ENCODE results near the gene CLEC10A. TPM values are rescaled to one million over a fixed set of nuclear protein-coding genes. Genes with fewer than 3 reads are reported as not detected.

Gene CLEC10A
- total RNA-seq, 1 experiment from 2014 or later: not detected

DNA sequence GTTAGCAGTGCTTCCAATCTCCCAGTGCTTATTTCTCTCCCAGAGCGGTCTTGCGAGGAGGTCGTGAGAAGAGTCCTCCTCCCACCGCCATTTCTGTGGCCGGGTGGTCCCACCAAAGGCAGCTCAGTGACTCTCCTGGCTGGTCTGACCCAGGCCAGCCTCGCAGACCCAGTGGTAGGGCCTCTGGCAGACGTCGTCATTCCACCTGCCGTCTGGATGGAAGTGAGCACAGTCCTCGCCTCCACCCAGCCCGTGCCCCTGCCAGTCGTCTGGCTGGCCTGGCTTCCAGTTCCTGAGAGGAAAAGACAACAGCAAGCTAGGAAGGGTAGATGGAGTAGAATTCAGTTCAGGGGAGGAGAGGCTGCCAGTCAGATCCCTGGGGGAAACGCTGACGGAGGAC lies 5.1 kb downstream of the CLEC10A start:
- TF ChIP-seq, protein P1, sequence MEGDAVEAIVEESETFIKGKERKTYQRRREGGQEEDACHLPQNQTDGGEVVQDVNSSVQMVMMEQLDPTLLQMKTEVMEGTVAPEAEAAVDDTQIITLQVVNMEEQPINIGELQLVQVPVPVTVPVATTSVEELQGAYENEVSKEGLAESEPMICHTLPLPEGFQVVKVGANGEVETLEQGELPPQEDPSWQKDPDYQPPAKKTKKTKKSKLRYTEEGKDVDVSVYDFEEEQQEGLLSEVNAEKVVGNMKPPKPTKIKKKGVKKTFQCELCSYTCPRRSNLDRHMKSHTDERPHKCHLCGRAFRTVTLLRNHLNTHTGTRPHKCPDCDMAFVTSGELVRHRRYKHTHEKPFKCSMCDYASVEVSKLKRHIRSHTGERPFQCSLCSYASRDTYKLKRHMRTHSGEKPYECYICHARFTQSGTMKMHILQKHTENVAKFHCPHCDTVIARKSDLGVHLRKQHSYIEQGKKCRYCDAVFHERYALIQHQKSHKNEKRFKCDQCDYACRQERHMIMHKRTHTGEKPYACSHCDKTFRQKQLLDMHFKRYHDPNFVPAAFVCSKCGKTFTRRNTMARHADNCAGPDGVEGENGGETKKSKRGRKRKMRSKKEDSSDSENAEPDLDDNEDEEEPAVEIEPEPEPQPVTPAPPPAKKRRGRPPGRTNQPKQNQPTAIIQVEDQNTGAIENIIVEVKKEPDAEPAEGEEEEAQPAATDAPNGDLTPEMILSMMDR (IDR thresholded peaks at IDR 0.05): no peak
- TF ChIP-seq POLR2AphosphoS5 (IDR thresholded peaks at IDR 0.05; ENCODE audit: low read depth, low read length) (no peak), SIN3A (IDR thresholded peaks at IDR 0.05; ENCODE audit: borderline replicate concordance, insufficient read depth, low read depth, low read length) (no peak), TCF7L2 (IDR thresholded peaks at IDR 0.05; ENCODE audit: low read depth, low read length) (no peak)
- TF ChIP-seq, protein P2, sequence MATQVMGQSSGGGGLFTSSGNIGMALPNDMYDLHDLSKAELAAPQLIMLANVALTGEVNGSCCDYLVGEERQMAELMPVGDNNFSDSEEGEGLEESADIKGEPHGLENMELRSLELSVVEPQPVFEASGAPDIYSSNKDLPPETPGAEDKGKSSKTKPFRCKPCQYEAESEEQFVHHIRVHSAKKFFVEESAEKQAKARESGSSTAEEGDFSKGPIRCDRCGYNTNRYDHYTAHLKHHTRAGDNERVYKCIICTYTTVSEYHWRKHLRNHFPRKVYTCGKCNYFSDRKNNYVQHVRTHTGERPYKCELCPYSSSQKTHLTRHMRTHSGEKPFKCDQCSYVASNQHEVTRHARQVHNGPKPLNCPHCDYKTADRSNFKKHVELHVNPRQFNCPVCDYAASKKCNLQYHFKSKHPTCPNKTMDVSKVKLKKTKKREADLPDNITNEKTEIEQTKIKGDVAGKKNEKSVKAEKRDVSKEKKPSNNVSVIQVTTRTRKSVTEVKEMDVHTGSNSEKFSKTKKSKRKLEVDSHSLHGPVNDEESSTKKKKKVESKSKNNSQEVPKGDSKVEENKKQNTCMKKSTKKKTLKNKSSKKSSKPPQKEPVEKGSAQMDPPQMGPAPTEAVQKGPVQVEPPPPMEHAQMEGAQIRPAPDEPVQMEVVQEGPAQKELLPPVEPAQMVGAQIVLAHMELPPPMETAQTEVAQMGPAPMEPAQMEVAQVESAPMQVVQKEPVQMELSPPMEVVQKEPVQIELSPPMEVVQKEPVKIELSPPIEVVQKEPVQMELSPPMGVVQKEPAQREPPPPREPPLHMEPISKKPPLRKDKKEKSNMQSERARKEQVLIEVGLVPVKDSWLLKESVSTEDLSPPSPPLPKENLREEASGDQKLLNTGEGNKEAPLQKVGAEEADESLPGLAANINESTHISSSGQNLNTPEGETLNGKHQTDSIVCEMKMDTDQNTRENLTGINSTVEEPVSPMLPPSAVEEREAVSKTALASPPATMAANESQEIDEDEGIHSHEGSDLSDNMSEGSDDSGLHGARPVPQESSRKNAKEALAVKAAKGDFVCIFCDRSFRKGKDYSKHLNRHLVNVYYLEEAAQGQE (IDR thresholded peaks at IDR 0.05; ENCODE audit: insufficient read depth in 1 of 2, low read depth in 2 of 2, low read length in 1 of 2): no peak
- no peaks in the 10 kb centered on the region for H3K4me1 ChIP-seq (ENCODE audit: control insufficient read depth, insufficient read depth, low read length)
- CTCF ChIA-PET: interaction anchor here (0.5 kb wide), 1 partner anchor 68 kb away, joined by 3 read pairs; no protein-coding TSS in a partner anchor

DNA sequence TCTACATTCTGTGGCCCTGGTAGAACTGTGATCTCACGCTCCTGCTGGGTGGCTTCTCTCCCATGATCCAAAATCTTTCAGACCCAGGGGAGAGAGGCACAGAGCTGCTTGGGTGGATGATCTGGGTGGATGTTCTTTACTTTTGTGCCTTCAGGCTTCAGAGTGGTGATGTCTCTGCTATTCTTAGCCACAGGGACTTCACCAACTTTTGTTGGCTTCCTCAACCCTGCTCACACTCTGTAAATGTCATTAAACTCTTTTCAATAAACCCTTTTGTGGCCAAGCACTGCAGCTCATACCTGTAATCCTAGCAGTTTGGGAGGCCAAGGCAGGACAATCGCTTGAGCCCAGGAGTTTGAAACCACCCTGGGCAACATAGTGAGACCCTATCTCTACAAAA lies 7.6 kb downstream of the CLEC10A start:
- ChIA-PET CTCF (interaction anchor here (0.5 kb wide), 1 partner anchor 129 kb away, joined by 3 read pairs; no protein-coding TSS in a partner anchor), POLR2A (no interaction called here)
- H3K4me3 ChIP-seq (ENCODE audit: low read depth in 2 of 2, low read length in 2 of 2): no peak overlapping the region
- no peaks in the 10 kb centered on the region for H3K27me3 ChIP-seq (ENCODE audit: control insufficient read depth, insufficient read depth, low read length)
- ATAC-seq (no peak), DNase-seq (ENCODE audit: low read depth, low spot score) (no peak)
- no peak overlapping the region for H3K27ac ChIP-seq (ENCODE audit: low read length)
- no peaks in the 10 kb centered on the region for H3K4me1 ChIP-seq (ENCODE audit: control insufficient read depth, insufficient read depth, low read length)
- BruUV-seq (replicated peaks): no TSS peak
- in situ Hi-C loops (cut with HindIII; ENCODE audit: low pct_unique_long_range_greater_than_20kb, low sequenced_read_pairs) (no loop called here), intact Hi-C loops (cut with micrococcal nuclease; ENCODE audit: unreplicated experiment) (no loop called here)
- TF ChIP-seq, protein P1 (IDR thresholded peaks at IDR 0.05): no peak
- TF ChIP-seq, protein P2 (IDR thresholded peaks at IDR 0.05; ENCODE audit: insufficient read depth in 1 of 2, low read depth in 2 of 2, low read length in 1 of 2): no peak
- TF ChIP-seq POLR2AphosphoS5 (IDR thresholded peaks at IDR 0.05; ENCODE audit: low read depth, low read length) (no peak), TCF7L2 (IDR thresholded peaks at IDR 0.05; ENCODE audit: low read depth, low read length) (no peak), SIN3A (IDR thresholded peaks at IDR 0.05; ENCODE audit: borderline replicate concordance, insufficient read depth, low read depth, low read length) (no peak)
- no peaks in the 10 kb centered on the region for H3K36me3 ChIP-seq (ENCODE audit: control insufficient read depth, insufficient read depth, low read length)
- H3K9me3 ChIP-seq (ENCODE audit: control insufficient read depth, insufficient read depth, low read depth, low read length): no peaks in the 10 kb centered on the region

More for the DNA sequence above, 5.1 kb downstream of the CLEC10A start:
- in situ Hi-C loops (cut with HindIII; ENCODE audit: low pct_unique_long_range_greater_than_20kb, low sequenced_read_pairs) (no loop called here), intact Hi-C loops (cut with micrococcal nuclease; ENCODE audit: unreplicated experiment) (no loop called here)
- ATAC-seq (no peak), DNase-seq (ENCODE audit: low read depth, low spot score) (no peak)
- Histone ChIP-seq H3K36me3 (ENCODE audit: control insufficient read depth, insufficient read depth, low read length) (no peaks in the 10 kb centered on the region), H3K9me3 (ENCODE audit: control insufficient read depth, insufficient read depth, low read depth, low read length) (no peaks in the 10 kb centered on the region), H3K27me3 (ENCODE audit: control insufficient read depth, insufficient read depth, low read length) (no peaks in the 10 kb centered on the region), H3K4me3 (ENCODE audit: low read depth in 2 of 2, low read length in 2 of 2) (no peak overlapping the region), H3K27ac (ENCODE audit: low read length) (no peak overlapping the region)
- POLR2A ChIA-PET: no interaction called here
- BruUV-seq (replicated peaks): no TSS peak
